HS-27A (cell line): ENCODE data around the gene CSTF1.
"Not testable (repeated sequence)": the region's sequence is repeated elsewhere in the genome, so short reads cannot be mapped to it uniquely, and the experiment has no call there.

ENCODE experiments used
- DNase-seq: peaks from one replicate; pipeline ENCODE4 v3.0.0-alpha.2; 2012; ENCODE audit warnings: low read depth, missing footprints

CSTF1 gene

GRCh38 chr20:56409521-56409920 lies 17.1 kb downstream of the CSTF1 start:
- DNase-seq = no peak

- DNase-seq = no peak
Observed at GRCh38 chr20:56409956-56410355, 17.5 kb downstream of the CSTF1 start.

- DNase-seq = not testable (repeated sequence)
Observed at GRCh38 chr20:56411287-56411686, 18.8 kb downstream of the CSTF1 start.

- no peak for DNase-seq
Observed at GRCh38 chr20:56411759-56412472, 19.5 kb downstream of the CSTF1 start, which contains the start of gene CASS4. CASS4 (plus strand) TSS chr20:56412260; CDS start chr20:56412459, 199 bp downstream.

GRCh38 chr20:56412473-56412790 lies 20.0 kb downstream of the CSTF1 start:
- DNase-seq = no peak

- DNase-seq = no peak
Observed at GRCh38 chr20:56412949-56413348, 20.5 kb downstream of the CSTF1 start.

- no peak for DNase-seq
Observed at GRCh38 chr20:56414842-56415765, 22.7 kb downstream of the CSTF1 start.

- no peak for DNase-seq
Observed at GRCh38 chr20:56417402-56417801, 25.0 kb downstream of the CSTF1 start.

GRCh38 chr20:56417911-56418310 lies 25.5 kb downstream of the CSTF1 start:
- no peak for DNase-seq

- no peak for DNase-seq
Observed at GRCh38 chr20:56418385-56418861, 26.0 kb downstream of the CSTF1 start.

GRCh38 chr20:56420028-56420427 lies 27.6 kb downstream of the CSTF1 start:
- no peak for DNase-seq

GRCh38 chr20:56420940-56421688 lies 28.7 kb downstream of the CSTF1 start:
- no peak for DNase-seq

- DNase-seq = peak; percentile 66
Observed at GRCh38 chr20:56422076-56422823, 29.8 kb downstream of the CSTF1 start.

GRCh38 chr20:56422824-56423189 lies 30.4 kb downstream of the CSTF1 start:
- DNase-seq = no peak

GRCh38 chr20:56423211-56423610 lies 30.8 kb downstream of the CSTF1 start:
- no peak for DNase-seq

GRCh38 chr20:56423886-56424285 lies 31.4 kb downstream of the CSTF1 start:
- no peak for DNase-seq

- DNase-seq = no peak
Observed at GRCh38 chr20:56424931-56425330, 32.5 kb downstream of the CSTF1 start.

- DNase-seq = no peak
Observed at GRCh38 chr20:56426026-56426425, 33.6 kb downstream of the CSTF1 start.

- DNase-seq = no peak
Observed at GRCh38 chr20:56426926-56427325, 34.5 kb downstream of the CSTF1 start.

GRCh38 chr20:56427797-56428196 lies 35.4 kb downstream of the CSTF1 start:
- no peak for DNase-seq

- DNase-seq = no peak
Observed at GRCh38 chr20:56428410-56428809, 36.0 kb downstream of the CSTF1 start.

- no peak for DNase-seq
Observed at GRCh38 chr20:56428881-56429280, 36.4 kb downstream of the CSTF1 start.
